Measurements from ENCODE around the gene MSMB.

DNA sequence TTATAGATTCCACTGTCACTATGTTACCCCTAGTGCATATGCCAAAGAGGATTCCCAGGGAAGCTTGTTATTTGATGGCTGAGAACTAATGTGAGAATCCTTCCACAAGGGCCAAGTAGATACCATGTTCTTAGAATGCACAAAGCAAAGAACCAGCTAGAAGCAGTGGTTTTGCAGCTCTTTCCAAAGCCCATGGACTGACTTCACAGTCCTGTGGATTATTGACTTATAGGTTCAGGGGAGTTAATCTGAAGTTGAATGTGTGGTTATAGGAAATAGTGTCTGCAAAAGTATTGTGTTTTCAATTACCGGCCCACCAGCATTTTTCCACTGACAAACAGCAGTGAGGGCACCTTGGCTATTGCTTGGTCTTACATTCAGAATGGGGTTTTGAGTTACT is 45.5 kb downstream of the MSMB start:
- TF ChIP-seq CTCF (IDR thresholded peaks at IDR 0.05) (no peak), POLR2AphosphoS5 (IDR thresholded peaks at IDR 0.05) (no peak)
